Thyroid gland (tissue), 4 donors: ENCODE data around the gene ARHGEF11. TPM values are rescaled to one million over a fixed set of nuclear protein-coding genes. Genes with fewer than 3 reads are reported as not detected.
A peak's percentile ranks its signal among the peaks of the same experiment; 100 is the strongest.

ENCODE experiments used
- DNase-seq, 2 donors: peaks; one replicate each; pipeline ENCODE4 v3.0.0-alpha.2; 2019
- H3K27ac ChIP-seq, 3 donors: fragments of 200-600 bp; sonication (generic); 1 replicate in 2 of 3; 2 replicates in 1 of 3; pipeline ENCODE4 v1.5.1; 2016 to 2019; ENCODE audit warnings: mild to moderate bottlenecking in 1 of 3, moderate library complexity in 1 of 3
- H3K27me3 ChIP-seq: fragments of 200-600 bp; sonication (generic); one replicate; pipeline ENCODE4 v1.5.1; 2019
- H3K36me3 ChIP-seq, 2 donors: fragments of 200-600 bp; sonication (generic); one replicate each; pipeline ENCODE4 v1.5.1; 2016 to 2019
- H3K4me1 ChIP-seq, 2 donors: fragments of 200-600 bp; sonication (generic); one replicate each; pipeline ENCODE4 v1.5.1; 2017 to 2019
- H3K4me3 ChIP-seq, 3 donors: fragments of 200-600 bp; sonication (generic); replicated peaks in 1 of 3; 1 replicate in 2 of 3; 2 replicates in 1 of 3; pipeline ENCODE4 v1.5.1; 2016; ENCODE audit warnings: mild to moderate bottlenecking in 1 of 3
- H3K9me3 ChIP-seq: fragments of 200-600 bp; sonication (generic); one replicate; pipeline ENCODE4 v1.5.1; 2017
- POLR2A ChIP-seq, 2 donors: fragments of 450-650 bp; IDR thresholded peaks; one replicate each; pipeline ENCODE4 v1.6.1; 2017; ENCODE audit warnings: antibody characterized with exemption in 2 of 2, mild to moderate bottlenecking in 2 of 2, moderate library complexity in 1 of 2
- WGBS, 2 donors: methylation state at CpG; one replicate each; pipeline ENCODE4 v1.1.5; 2017; 5-methylcytosine and 5-hydroxymethylcytosine counted together
- intact Hi-C: fragments of 100-400 bp; cut with DNase I; formaldehyde crosslinking; loops from one replicate; pipeline ENCODE4 v1.15.1; 2023
- total RNA-seq, 4 donors: library from RNA; depleted of rRNA; stranded (reverse); fragments of >200 nt; gene quantifications; one replicate each; pipeline ENCODE4 v1.2.3, GENCODE V29; 2016
- TF ChIP-seq, protein P1 (sequence below), 6 experiments: fragments of 200-600 bp in 3 of 6; fragments of 450-650 bp in 3 of 6; sonication (generic) in 3 of 6; IDR thresholded peaks; one replicate each; pipeline ENCODE4 v1.5.1; 2016 to 2019; ENCODE audit warnings: antibody characterized with exemption in 6 of 6, mild to moderate bottlenecking in 2 of 6, inconsistent platforms in 1 of 6, moderate library complexity in 1 of 6

Gene ARHGEF11
- total RNA-seq, 4 donors from 2014 or later: 31.2 to 56.2 (median 47.4) TPM

DNA sequence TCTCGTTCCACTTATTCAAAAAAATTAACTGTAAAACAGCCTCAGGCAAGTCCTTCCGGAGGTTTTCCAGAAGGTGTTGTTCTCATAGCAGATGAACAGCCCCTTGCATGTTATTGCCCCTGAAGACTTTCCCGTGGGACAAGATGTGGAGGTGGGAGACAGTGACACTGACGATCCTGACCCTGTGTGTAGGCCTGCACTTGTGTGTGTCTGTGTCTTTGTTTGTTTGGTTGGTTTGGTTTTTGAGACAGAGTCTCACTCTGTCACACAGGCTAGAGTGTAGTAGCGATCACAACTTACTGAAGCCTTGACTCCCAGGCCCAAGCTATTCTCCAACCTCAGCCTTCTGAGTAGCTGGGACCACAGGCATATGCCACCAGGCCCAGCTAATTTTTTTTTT lies 41.5 kb upstream of the ARHGEF11 start:
- TF ChIP-seq, protein P1, sequence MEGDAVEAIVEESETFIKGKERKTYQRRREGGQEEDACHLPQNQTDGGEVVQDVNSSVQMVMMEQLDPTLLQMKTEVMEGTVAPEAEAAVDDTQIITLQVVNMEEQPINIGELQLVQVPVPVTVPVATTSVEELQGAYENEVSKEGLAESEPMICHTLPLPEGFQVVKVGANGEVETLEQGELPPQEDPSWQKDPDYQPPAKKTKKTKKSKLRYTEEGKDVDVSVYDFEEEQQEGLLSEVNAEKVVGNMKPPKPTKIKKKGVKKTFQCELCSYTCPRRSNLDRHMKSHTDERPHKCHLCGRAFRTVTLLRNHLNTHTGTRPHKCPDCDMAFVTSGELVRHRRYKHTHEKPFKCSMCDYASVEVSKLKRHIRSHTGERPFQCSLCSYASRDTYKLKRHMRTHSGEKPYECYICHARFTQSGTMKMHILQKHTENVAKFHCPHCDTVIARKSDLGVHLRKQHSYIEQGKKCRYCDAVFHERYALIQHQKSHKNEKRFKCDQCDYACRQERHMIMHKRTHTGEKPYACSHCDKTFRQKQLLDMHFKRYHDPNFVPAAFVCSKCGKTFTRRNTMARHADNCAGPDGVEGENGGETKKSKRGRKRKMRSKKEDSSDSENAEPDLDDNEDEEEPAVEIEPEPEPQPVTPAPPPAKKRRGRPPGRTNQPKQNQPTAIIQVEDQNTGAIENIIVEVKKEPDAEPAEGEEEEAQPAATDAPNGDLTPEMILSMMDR (IDR thresholded peaks at IDR 0.05): no peak
- TF ChIP-seq POLR2A (IDR thresholded peaks at IDR 0.05): no peak
- no peaks in the 10 kb centered on the region for H3K4me1 ChIP-seq
- intact Hi-C loops: no loop called here
- no peaks in the 10 kb centered on the region for H3K27me3 ChIP-seq
- no peaks in the 10 kb centered on the region for H3K36me3 ChIP-seq
- no peak for DNase-seq
- no peak overlapping the region for H3K27ac ChIP-seq
- WGBS, 2 donors: 88 to 91% methylated on average over 5 of the region's 5 CpGs
- H3K4me3 ChIP-seq: no peak overlapping the region
- no peaks in the 10 kb centered on the region for H3K9me3 ChIP-seq

DNA sequence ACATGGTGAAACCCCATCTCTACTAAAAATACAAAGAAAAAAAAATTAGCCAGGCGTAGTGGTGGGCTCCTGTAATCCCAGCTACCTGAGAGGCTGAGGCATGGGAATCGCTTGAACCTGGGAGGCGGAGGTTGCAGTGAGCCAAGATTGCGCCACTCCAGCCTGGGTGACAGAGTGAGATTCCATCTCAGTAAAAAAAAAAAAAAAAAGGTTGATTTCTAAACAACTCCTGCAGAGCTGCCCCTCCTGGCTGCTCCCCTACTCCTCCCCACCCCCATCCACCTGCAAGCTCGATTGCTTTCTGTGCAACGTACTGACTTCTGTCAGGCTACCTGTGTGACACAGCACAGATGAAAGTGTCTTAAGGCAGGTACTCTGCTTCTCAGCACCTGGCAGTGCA lies 40.8 kb upstream of the ARHGEF11 start:
- H3K9me3 ChIP-seq: no peaks in the 10 kb centered on the region
- 55% methylated on average over 6 of the region's 6 CpGs for WGBS, 2 donors
- DNase-seq: no peak
- intact Hi-C loops: no loop called here
- no peak for TF ChIP-seq POLR2A (IDR thresholded peaks at IDR 0.05)
- TF ChIP-seq, protein P1 (IDR thresholded peaks at IDR 0.05): no peak
- no peak overlapping the region for H3K27ac ChIP-seq
- H3K27me3 ChIP-seq: no peaks in the 10 kb centered on the region
- no peaks in the 10 kb centered on the region for H3K36me3 ChIP-seq
- no peaks in the 10 kb centered on the region for H3K4me1 ChIP-seq
- H3K4me3 ChIP-seq: no peak overlapping the region

DNA sequence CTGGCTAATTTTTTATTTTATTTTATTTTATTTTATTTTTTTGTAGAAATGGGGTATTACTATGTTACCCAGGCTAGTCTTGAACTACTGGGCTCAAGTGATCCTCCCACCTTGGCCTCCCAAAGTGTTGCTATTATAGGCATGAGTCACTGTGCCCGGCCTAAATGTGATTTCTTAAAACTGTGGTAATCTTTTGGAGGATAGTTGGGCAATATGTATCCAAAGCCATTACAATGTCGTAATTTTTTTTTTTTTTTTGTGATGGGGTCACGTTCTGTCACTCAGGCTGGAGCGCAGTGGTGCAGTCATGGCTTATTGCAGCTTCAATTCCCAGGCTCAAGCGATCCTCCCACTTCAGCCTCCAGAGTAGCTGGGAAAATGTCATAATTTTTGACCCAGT lies 39.9 kb upstream of the ARHGEF11 start:
- intact Hi-C loops: no loop called here
- WGBS, 2 donors: 86 to 94% methylated on average over 5 of the region's 5 CpGs
- DNase-seq: no peak
- H3K27me3 ChIP-seq: no peaks in the 10 kb centered on the region
- H3K4me1 ChIP-seq: no peaks in the 10 kb centered on the region
- no peak for TF ChIP-seq POLR2A (IDR thresholded peaks at IDR 0.05)
- TF ChIP-seq, protein P1 (IDR thresholded peaks at IDR 0.05): no peak
- H3K36me3 ChIP-seq: no peaks in the 10 kb centered on the region
- H3K27ac ChIP-seq: no peak overlapping the region
- no peaks in the 10 kb centered on the region for H3K9me3 ChIP-seq
- H3K4me3 ChIP-seq: no peak overlapping the region

DNA sequence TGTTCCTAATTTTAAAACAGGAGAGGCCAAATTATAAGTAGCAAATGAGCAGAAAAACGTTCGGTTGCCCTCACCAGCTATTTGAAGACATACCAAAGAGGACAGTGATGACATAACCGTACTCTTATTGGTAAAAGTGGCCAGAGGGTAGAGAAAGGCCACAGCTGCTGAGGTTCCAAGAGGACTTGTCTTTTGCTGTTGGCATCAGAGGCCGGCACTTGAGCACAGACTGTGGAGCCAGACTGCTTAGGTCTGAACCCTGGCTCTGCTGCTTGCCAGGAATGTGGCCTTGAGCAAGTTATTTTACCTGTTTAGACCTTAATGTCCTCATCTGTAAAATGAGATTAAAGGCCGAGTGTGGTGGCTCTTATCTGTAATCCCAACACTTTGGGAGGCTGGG lies 39.2 kb upstream of the ARHGEF11 start:
- DNase-seq: peak in 1 of 2 donors; percentile 24
- H3K27ac ChIP-seq: no peak overlapping the region
- WGBS, 2 donors: 68 to 72% methylated on average over 5 of the region's 5 CpGs
- no peaks in the 10 kb centered on the region for H3K27me3 ChIP-seq
- TF ChIP-seq POLR2A (IDR thresholded peaks at IDR 0.05): no peak
- intact Hi-C loops: no loop called here
- H3K36me3 ChIP-seq: no peaks in the 10 kb centered on the region
- no peak overlapping the region for H3K4me3 ChIP-seq
- H3K9me3 ChIP-seq: no peaks in the 10 kb centered on the region
- no peaks in the 10 kb centered on the region for H3K4me1 ChIP-seq

DNA sequence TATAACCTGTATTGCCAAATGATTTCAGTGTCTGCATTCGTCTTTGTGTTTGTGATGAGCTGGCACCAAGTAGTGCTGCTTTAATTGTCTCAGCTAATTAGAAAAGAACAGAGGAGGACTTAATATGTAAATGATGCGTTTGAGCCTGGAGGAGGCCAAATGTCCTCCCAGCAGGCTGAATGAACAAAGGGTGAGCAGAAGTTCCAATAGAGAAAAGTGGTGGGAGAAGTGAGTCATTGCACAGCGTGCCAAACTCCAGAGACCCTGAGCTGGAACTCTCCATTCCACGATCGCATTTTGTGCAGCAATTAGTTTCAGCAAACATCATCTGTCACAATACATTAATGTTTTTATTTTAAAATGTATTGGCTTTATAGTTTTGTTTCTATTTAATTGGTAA lies 36.2 kb upstream of the ARHGEF11 start:
- intact Hi-C loops: no loop called here
- WGBS, 2 donors: 77 to 78% methylated on average over 5 of the region's 5 CpGs

More for the DNA sequence above, 36.2 kb upstream of the ARHGEF11 start:
- H3K4me1 ChIP-seq: no peaks in the 10 kb centered on the region
- no peak overlapping the region for H3K27ac ChIP-seq
- H3K36me3 ChIP-seq: no peaks in the 10 kb centered on the region
- TF ChIP-seq, protein P1 (IDR thresholded peaks at IDR 0.05): no peak
- no peak for TF ChIP-seq POLR2A (IDR thresholded peaks at IDR 0.05)
- DNase-seq: no peak
- H3K9me3 ChIP-seq: no peaks in the 10 kb centered on the region
- H3K4me3 ChIP-seq: no peak overlapping the region
- no peaks in the 10 kb centered on the region for H3K27me3 ChIP-seq
